Right cardiac atrium (tissue), 5 donors: ENCODE results near the gene THOP1. TPM values are rescaled to one million over a fixed set of nuclear protein-coding genes. Genes with fewer than 3 reads are reported as not detected.
"Not testable (repeated sequence)": the region's sequence is repeated elsewhere in the genome, so short reads cannot be mapped to it uniquely, and the experiment has no call there.

Source experiments
- ATAC-seq, 2 donors: fragments of 200-7000 bp; cut with Tn5 transposase; one replicate each; pipeline versions ENCODE4 v1.8.0 to v1.9.1; 2020; ENCODE audit warnings: moderate library complexity in 2 of 2, mild to moderate bottlenecking in 1 of 2
- DNase-seq, 3 donors: peaks; one replicate each; pipeline ENCODE4 v3.0.0-alpha.2; 2020
- H3K27ac ChIP-seq: one replicate; pipeline ENCODE4 v1.5.1; 2013; ENCODE audit warnings: mild to moderate bottlenecking, low read length, control low read depth, moderate library complexity
- H3K27me3 ChIP-seq: one replicate; pipeline ENCODE4 v1.6.1; 2013; ENCODE audit not compliant: control insufficient read depth, insufficient read depth
- H3K4me1 ChIP-seq: one replicate; pipeline ENCODE4 v1.6.1; 2013; ENCODE audit warnings: low read length; ENCODE audit not compliant: control insufficient read depth, insufficient read depth
- H3K4me3 ChIP-seq: one replicate; pipeline ENCODE4 v1.5.1; 2013; ENCODE audit warnings: low read length, control low read depth
- H3K9me3 ChIP-seq: one replicate; pipeline ENCODE4 v1.6.1; 2013; ENCODE audit warnings: low read length; ENCODE audit not compliant: control insufficient read depth
- WGBS: extraction: QIAGEN DNeasy Blood & Tissue Kit; methylation state at CpG from one replicate; pipeline ENCODE4 v1.1.7; 2013; 5-methylcytosine and 5-hydroxymethylcytosine counted together
- intact Hi-C, 4 donors: fragments of 100-400 bp; cut with DNase I; formaldehyde crosslinking; loops; one replicate each; pipeline versions ENCODE4 v1.11.0 to v1.14.0; 2022 to 2023
- polyA plus RNA-seq: library from polyadenylated mRNA; stranded (reverse); fragments of 200-250 nt; gene quantifications from one replicate; pipeline ENCODE4 v1.2.3, GENCODE V29; 2013
- total RNA-seq, 4 donors: library from RNA; stranded (reverse); fragmentation: NEBNext Ultra II Directional; extraction: Animal tissue kit (Norgen Biotek cat#: 25700); gene quantifications; one replicate each; pipeline ENCODE4 v1.2.1, GENCODE V29; 2021
- donor health status: healthy with polysubstance abuse.
- donor health status: DM: no; HTN: yes; CAD: no.
- donor health status: DM: no; HTN: no; CAD: no.
- donor health status: DM: no; HTN: yes; CAD: no; lungs with severe emphysema.
- donor health status: DM: yes; HTN: yes; CAD: no.

The THOP1 gene
- total and polyA plus RNA-seq, 5 donors, result 41.4 to 69.4 (median 57.3) TPM

DNA sequence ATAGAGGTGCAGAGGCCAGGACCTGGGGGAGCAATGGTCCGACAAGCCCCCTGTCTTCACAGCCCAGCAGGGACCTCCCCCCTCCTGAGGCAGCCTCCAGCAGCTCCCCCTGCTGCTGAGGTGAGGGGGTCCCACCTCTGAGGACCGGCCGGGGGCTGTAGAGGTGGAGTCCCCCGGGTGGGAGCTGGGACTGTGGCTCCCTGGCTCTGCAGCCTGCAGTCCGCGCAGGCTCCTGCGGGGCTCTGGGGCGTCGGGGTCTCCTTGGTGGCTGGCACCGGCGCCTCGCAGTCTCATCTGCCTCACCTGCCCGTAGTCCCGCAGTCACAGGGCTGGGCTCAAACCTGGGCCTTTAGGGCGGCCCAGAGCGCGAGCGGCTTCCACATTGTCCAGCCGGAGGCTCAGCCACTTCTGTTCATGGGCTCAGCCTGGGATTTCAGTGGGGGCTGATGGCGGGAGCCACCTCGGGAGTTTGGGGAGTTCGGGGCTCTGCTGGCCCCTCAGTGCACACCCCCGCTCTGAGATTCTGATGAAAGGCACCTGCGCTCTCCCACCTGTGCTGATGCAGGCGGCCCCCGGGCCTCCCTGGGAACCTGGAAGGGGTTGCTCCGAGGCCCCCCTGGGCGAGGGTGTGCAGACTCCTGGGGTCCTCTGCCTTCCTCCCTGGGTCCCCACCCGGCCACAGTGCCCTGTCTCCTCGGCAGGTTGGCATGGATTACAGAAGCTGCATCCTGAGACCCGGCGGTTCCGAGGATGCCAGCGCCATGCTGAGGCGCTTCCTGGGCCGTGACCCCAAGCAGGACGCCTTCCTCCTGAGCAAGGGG lies 27.3 kb downstream of the THOP1 start:
- H3K27ac ChIP-seq, result no peak overlapping the region
- ATAC-seq (no peak), DNase-seq (peak in 2 of 3 donors; percentile 40 to 60)
- intact Hi-C loops, result no loop called here
- no peaks in the 10 kb centered on the region for H3K4me1 ChIP-seq
- H3K4me3 ChIP-seq, result no peak overlapping the region
- no peaks in the 10 kb centered on the region for H3K27me3 ChIP-seq
- H3K9me3 ChIP-seq, result no peaks in the 10 kb centered on the region
- 93% methylated on average over 37 of the region's 37 CpGs for WGBS

DNA sequence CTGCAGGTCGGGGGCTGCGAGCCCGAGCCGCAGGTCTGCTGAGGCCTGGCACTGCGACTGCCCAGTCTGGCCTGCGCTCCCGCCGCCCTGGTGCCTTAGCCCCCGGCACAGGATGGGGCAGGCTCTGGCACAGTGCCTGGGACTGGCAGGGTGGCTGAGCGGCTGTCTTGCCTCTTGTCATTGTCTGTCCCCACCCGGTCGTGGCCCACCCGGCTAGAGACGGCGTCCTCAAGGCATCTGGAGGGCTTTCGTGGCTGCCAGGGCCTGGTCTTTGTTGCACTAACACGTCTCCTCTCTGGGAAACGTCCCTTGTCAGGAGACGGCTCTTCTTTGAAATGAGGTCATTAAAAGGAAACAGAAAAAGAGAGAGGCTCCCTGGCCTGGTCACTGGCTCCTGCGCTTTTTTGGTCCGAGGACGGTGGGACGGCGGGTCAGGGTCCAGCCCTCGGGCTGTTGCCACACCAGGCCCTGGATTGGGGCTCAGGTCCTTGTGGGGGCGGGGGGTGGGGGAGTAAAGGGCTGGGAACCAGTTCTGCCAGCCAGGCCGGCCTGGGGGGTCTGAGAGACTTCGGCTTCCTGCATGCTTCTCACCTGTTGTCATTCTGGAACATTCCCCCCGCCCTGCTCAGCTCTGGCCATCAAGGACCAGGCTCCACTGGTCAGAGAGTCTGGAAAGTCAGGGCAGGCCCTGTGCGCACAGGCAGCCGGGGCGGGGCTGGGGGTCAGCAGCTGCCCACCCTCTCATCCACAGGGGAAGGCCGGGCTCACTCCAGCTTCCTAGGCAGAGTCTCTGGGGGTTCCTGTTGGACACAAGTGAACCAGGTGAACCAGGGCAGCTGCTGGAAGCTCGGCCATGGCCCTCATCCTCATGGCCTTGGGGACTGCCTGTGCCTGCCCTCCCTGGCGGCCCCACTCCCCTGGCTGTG lies 28.2 kb downstream of the THOP1 start:
- ATAC-seq, result no peak
- no peaks in the 10 kb centered on the region for H3K27me3 ChIP-seq
- intact Hi-C loops, result no loop called here
- no peaks in the 10 kb centered on the region for H3K9me3 ChIP-seq
- peak in 2 of 3 donors; percentile 24 to 63 for DNase-seq
- no peak overlapping the region for H3K27ac ChIP-seq
- 82% methylated on average over 35 of the region's 35 CpGs for WGBS
- no peak overlapping the region for H3K4me3 ChIP-seq
- H3K4me1 ChIP-seq, result no peaks in the 10 kb centered on the region

- ATAC-seq, result no peak
- WGBS, result 94% methylated on average over 11 of the region's 11 CpGs
- intact Hi-C loops, result no loop called here
- H3K4me1 ChIP-seq, result no peaks in the 10 kb centered on the region
- no peaks in the 10 kb centered on the region for H3K9me3 ChIP-seq
- H3K27me3 ChIP-seq, result no peaks in the 10 kb centered on the region
- H3K27ac ChIP-seq, result no peak overlapping the region
- no peak overlapping the region for H3K4me3 ChIP-seq
- peak in 1 of 3 donors; percentile 45 for DNase-seq
These were observed 29.1 kb downstream of the THOP1 start for GRCh38 chr19:2814426-2814825.

DNA sequence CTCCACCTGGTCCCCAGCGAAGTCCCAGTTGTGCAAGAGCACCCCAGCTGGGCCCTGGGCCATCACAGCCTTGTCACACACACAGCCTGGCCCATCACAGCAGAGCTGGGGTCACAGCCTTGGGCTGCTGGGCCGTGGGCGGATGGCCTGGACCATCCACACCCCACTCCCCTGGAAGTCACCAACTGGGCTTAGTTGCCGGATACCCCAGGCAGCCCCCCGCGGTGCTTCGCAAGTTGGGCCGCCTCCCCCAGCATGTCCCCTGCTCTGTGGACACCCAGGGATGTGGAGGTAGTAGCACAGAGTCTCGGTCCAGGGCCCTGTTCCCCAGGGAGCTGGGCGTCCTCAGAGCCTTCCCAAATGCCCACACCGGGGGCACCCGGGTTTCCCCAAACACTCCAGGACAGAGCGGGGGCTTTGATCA lies 29.9 kb downstream of the THOP1 start:
- no peaks in the 10 kb centered on the region for H3K27me3 ChIP-seq
- intact Hi-C loops, result no loop called here
- H3K27ac ChIP-seq, result no peak overlapping the region
- no peak overlapping the region for H3K4me3 ChIP-seq
- peak in 1 of 3 donors; percentile 43 for DNase-seq
- no peaks in the 10 kb centered on the region for H3K9me3 ChIP-seq
- 93% methylated on average over 13 of the region's 13 CpGs for WGBS
- ATAC-seq, result no peak
- no peaks in the 10 kb centered on the region for H3K4me1 ChIP-seq

GRCh38 chr19:2815923-2816322 lies 30.6 kb downstream of the THOP1 start:
- ATAC-seq, result no peak
- Histone ChIP-seq H3K4me3 (no peak overlapping the region), H3K4me1 (peaks cover 2% of the 10 kb centered on the region), H3K27me3 (no peaks in the 10 kb centered on the region), H3K27ac (no peak overlapping the region), H3K9me3 (no peaks in the 10 kb centered on the region)
- peak in 1 of 3 donors; percentile 33 for DNase-seq
- WGBS, result 86% methylated on average over 15 of the region's 15 CpGs
- intact Hi-C loops, result no loop called here

- peaks cover 2% of the 10 kb centered on the region for H3K4me1 ChIP-seq
- H3K4me3 ChIP-seq, result no peak overlapping the region
- peak in 1 of 3 donors; percentile 31 for DNase-seq
- intact Hi-C loops, result no loop called here
- no peak overlapping the region for H3K27ac ChIP-seq
- no peak for ATAC-seq
- no peaks in the 10 kb centered on the region for H3K27me3 ChIP-seq
- WGBS, result 85% methylated on average over 16 of the region's 16 CpGs
- no peaks in the 10 kb centered on the region for H3K9me3 ChIP-seq
These were observed 31.3 kb downstream of the THOP1 start for GRCh38 chr19:2816641-2817040.

GRCh38 chr19:2817237-2817829 lies 32.0 kb downstream of the THOP1 start:
- ATAC-seq, H3K4me3 ChIP-seq, H3K9me3 ChIP-seq, intact Hi-C loops, H3K27ac ChIP-seq, H3K27me3 ChIP-seq, H3K4me1 ChIP-seq: not testable (repeated sequence)
- 70% methylated on average over 22 of the region's 22 CpGs for WGBS
- DNase-seq, result peak in 2 of 3 donors; percentile 61 to 62

- under 1% methylated on average over 64 of the region's 64 CpGs for WGBS
- intact Hi-C loops, result no loop called here
- ATAC-seq (peak; percentile 94 to 95), DNase-seq (peak; percentile 99 to 100 (median 99))
- Histone ChIP-seq H3K9me3 (no peaks in the 10 kb centered on the region), H3K27me3 (no peaks in the 10 kb centered on the region), H3K4me3 (peak within 1 kb of the TSS; percentile 86), H3K4me1 (peaks cover 2% of the 10 kb centered on the region), H3K27ac (no peak within 1 kb of the TSS)
These were observed 34.3 kb downstream of the THOP1 start, which contains the start of gene ZNF554 for GRCh38 chr19:2819540-2820111. Gene ZNF554, plus strand, starts transcription at chr19:2819868. Its CDS starts 204 bp downstream, at chr19:2820072.

GRCh38 chr19:2820112-2820702 lies 34.9 kb downstream of the THOP1 start:
- ATAC-seq (peak; percentile 15 to 20), DNase-seq (peak; percentile 42 to 71 (median 55))
- 2% methylated on average over 36 of the region's 36 CpGs for WGBS
- Histone ChIP-seq H3K27ac (no peak overlapping the region), H3K4me1 (peaks cover 2% of the 10 kb centered on the region), H3K27me3 (no peaks in the 10 kb centered on the region), H3K9me3 (no peaks in the 10 kb centered on the region), H3K4me3 (peak overlapping the region; percentile 86)
- intact Hi-C loops, result no loop called here

GRCh38 chr19:2822846-2823245 lies 37.5 kb downstream of the THOP1 start:
- Histone ChIP-seq H3K27me3 (no peaks in the 10 kb centered on the region), H3K4me3 (no peak overlapping the region), H3K9me3 (no peaks in the 10 kb centered on the region), H3K27ac (no peak overlapping the region), H3K4me1 (peaks cover 2% of the 10 kb centered on the region)
- intact Hi-C loops, result no loop called here
- DNase-seq (peak in 1 of 3 donors; percentile 21), ATAC-seq (no peak)
- WGBS, result 93% methylated on average over 5 of the region's 5 CpGs
